ENCODE data around the gene SLC7A4.
"Not testable (repeated sequence)": the region's sequence is repeated elsewhere in the genome, so short reads cannot be mapped to it uniquely, and the experiment has no call there.

SLC7A4 gene

DNA sequence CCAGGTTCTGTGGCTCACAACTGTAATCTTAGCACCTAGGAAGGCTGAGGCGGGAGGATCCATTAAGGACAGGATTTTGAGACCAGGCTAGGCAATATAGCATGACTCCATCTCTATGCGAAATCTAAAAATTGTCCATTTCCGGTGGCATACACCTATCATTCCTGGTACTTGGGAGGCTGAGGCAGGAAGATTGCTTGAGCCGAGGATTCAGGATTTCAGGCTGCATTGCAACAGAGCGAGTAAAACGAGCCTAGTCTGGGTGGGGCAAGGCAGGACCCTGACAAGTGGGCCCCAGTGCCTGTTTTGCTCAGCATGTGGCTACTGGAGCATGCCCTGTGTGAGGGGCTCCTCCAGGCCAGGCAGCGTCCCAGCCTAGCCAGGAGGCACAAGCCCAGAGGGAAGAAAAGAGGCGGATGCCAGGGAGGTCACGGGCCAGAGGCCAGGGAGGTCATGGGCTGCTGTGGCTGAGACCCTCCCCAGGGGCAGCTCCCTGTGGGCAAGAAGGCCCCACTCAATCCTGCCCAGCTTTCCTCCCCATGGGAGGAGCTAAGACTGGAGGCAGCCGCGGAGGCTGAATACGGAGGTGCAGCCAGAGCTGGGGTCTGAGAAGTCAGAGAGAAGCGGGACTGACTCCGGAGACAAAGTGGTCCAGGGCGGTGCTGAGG is 21.8 kb upstream of the SLC7A4 start:
- no peak for DNase-seq (ENCODE audit: low spot score)
- in situ Hi-C loops (cut with MboI; ENCODE audit: low pct_unique_long_range_greater_than_20kb, low sequenced_read_pairs, unreplicated experiment): no loop called here
- TF ChIP-seq, protein P1, sequence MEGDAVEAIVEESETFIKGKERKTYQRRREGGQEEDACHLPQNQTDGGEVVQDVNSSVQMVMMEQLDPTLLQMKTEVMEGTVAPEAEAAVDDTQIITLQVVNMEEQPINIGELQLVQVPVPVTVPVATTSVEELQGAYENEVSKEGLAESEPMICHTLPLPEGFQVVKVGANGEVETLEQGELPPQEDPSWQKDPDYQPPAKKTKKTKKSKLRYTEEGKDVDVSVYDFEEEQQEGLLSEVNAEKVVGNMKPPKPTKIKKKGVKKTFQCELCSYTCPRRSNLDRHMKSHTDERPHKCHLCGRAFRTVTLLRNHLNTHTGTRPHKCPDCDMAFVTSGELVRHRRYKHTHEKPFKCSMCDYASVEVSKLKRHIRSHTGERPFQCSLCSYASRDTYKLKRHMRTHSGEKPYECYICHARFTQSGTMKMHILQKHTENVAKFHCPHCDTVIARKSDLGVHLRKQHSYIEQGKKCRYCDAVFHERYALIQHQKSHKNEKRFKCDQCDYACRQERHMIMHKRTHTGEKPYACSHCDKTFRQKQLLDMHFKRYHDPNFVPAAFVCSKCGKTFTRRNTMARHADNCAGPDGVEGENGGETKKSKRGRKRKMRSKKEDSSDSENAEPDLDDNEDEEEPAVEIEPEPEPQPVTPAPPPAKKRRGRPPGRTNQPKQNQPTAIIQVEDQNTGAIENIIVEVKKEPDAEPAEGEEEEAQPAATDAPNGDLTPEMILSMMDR (IDR thresholded peaks at IDR 0.05; ENCODE audit: extremely low read depth, insufficient read depth, missing control alignments): no peak

DNA sequence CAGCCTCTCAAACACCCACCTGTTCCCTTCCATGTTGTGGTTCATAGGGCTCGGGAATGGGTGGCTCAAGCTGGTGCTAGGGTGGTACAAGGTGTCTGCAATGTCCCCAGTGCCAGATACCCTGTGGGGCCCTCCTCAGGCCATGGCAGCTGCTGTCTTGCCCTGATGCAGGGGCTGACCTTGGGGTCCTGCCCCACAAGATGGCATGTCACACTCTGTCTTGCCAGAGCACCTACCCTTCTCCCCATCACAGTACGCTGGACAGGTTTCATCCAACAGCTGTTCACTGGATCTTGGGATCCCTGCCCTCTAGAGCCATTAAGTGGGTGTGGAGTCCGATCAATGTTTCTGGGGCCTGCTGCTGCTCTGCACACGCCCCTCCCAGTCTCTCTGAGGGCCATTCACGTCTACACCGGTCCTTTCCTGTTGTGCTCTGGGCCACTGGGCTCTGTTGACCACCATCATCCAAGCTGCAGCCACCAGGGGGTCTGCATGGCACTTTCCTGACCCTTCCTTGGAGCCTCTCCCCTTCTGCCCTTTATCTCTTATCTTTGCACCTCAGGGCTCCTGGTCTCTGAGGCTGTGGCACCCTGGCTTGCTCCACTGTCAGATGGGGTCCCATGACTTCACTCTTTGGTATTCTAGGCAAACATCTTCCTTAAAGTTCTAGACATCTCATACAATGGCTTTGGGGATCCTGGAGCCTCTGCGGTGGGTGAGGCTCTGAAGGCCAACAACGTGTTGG is 20.5 kb upstream of the SLC7A4 start:
- in situ Hi-C loops (cut with MboI; ENCODE audit: low pct_unique_long_range_greater_than_20kb, low sequenced_read_pairs, unreplicated experiment): no loop called here
- no peak for DNase-seq (ENCODE audit: low spot score)
- TF ChIP-seq, protein P1 (IDR thresholded peaks at IDR 0.05; ENCODE audit: extremely low read depth, insufficient read depth, missing control alignments): no peak

DNA sequence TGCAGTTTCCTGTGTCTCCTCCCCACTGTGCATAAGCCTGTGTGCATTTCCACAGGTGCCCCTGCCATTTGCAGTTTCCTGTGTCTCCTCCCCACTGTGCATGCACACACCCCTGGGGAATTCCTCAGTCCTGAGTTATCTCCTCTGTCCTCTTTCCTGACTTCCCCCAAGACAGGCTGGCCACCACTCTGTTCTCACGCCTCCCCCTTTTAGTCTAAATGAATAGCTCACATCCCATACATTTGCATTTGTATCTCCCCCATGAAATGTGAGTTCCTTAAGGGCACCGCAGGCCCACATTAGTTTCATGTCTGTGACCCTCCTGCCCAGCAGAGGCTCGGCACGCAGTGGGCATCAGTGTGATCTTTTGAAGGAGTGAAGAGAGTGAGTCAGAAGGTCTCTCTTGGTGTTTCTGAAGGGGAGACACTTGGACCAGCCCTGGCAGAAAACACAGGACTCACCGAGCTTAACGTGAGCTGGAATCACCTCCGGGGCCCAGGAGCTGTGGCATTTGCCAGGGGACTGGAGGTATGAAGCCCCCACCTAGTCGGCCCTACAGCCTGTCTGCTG is 19.6 kb upstream of the SLC7A4 start:
- TF ChIP-seq, protein P1 (IDR thresholded peaks at IDR 0.05; ENCODE audit: extremely low read depth, insufficient read depth, missing control alignments): no peak
- in situ Hi-C loops (cut with MboI; ENCODE audit: low pct_unique_long_range_greater_than_20kb, low sequenced_read_pairs, unreplicated experiment): no loop called here
- DNase-seq (ENCODE audit: low spot score): no peak

DNA sequence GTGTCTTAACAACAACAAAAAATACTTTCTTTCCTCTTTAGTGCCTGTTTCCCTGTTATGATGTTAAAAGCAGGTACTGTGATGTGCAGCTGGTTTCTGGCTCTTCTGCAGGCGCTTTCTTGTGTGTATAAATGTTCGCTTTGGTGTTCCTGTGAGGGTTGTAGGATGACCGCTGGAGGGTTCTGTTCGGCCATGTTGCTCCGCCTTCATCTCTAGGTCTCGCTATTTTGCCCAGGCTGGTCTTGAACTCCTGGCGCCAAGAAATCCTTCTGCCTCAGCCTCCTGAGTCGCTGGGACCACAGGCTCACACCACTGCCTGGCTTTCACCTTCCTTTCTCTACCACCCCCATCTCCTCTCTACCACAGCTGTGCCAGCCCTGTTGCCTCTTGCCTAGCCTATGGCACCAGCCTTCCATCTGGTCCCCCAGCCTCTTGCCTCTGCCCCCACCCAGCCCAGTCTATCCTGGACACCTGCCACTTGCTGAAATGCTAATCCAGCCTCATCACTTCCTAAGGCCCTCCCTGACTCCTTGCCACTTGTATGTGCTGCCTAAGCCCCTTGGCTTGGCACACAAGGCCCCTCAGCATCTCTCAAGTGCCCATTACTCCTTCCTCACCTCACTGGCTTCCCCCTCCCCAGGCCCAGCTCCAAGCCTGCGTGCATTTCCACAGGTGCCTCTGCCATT is 18.9 kb upstream of the SLC7A4 start:
- in situ Hi-C loops (cut with MboI; ENCODE audit: low pct_unique_long_range_greater_than_20kb, low sequenced_read_pairs, unreplicated experiment): no loop called here
- DNase-seq (ENCODE audit: low spot score): no peak
- TF ChIP-seq, protein P1 (IDR thresholded peaks at IDR 0.05; ENCODE audit: extremely low read depth, insufficient read depth, missing control alignments): no peak

DNA sequence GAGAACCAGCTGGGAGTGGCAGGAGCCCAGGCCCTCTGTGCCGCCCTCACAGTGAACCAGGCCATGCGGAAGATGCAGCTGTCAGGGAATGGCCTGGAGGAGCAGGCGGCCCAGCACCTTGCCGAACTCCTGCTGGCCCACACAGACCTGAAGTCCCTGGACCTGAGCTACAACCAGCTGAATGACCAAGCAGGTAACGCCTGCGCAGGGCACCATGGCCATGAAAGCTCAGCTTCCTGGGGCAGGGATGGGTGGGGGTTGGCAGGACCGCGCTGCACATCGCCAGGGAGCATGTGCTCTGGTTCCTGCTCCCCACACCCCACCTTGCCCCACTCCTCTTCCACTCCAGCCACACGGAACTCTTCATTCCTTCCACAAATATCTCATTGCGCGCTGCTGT is 16.6 kb upstream of the SLC7A4 start:
- in situ Hi-C loops (cut with MboI; ENCODE audit: low pct_unique_long_range_greater_than_20kb, low sequenced_read_pairs, unreplicated experiment); DNase-seq (ENCODE audit: low spot score): not testable (repeated sequence)

DNA sequence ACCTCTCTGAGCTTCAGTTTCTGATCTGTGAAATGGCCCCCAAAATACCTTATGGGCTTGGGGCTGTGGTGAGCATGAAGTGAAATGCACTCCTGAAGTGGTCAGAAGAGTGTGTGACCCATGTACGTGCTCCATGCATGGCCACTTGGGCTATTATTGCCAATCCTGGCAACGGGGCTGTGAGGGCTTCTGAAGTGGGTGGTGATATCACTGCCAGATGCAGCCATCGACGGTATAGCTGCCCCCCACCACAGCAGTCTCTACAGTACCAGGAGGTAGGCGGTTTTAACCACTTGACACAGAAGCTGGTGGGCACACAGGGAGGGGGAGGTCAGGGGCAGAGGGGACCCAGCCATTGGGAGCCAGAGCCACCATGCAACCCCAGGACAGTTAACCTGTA is 16.1 kb upstream of the SLC7A4 start:
- in situ Hi-C loops (cut with MboI; ENCODE audit: low pct_unique_long_range_greater_than_20kb, low sequenced_read_pairs, unreplicated experiment); DNase-seq (ENCODE audit: low spot score): not testable (repeated sequence)

DNA sequence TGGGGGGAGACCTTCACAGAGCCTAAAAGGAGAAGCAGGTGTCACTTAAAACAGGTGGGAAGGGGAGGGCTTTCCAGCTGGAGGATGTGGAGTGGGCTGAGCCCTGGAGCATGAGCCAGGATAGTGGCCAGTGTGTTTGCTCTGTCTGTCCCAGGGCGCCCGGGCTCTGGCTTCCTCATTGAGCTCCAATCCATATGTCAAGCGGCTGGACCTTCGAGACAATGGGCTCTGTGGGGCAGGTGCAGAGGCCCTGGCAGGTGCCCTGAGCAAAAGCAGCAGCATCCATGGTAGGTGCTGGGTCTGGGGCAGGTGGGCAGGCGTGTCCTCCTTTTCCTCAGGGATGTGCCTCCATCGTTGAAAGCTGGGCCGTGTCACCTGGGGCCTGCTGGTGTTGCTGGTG is 15.4 kb upstream of the SLC7A4 start:
- TF ChIP-seq, protein P1 (IDR thresholded peaks at IDR 0.05; ENCODE audit: extremely low read depth, insufficient read depth, missing control alignments): no peak
- in situ Hi-C loops (cut with MboI; ENCODE audit: low pct_unique_long_range_greater_than_20kb, low sequenced_read_pairs, unreplicated experiment): no loop called here
- no peak for DNase-seq (ENCODE audit: low spot score)

All from GM13977 (cell line).